ENCODE data around the gene PRUNE2. TPM values are rescaled to one million over a fixed set of nuclear protein-coding genes. Genes with fewer than 3 reads are reported as not detected.

The PRUNE2 gene
- total RNA-seq, 1 donor from 2014 or later, result 3.1 TPM

- Histone ChIP-seq H3K4me1 (peaks cover 23% of the 10 kb centered on the region), H3K36me3 (no peaks in the 10 kb centered on the region), H3K4me3 (no peak overlapping the region), H3K9me3 (replicated peaks) (no peaks in the 10 kb centered on the region), H3K27me3 (ENCODE audit: low read depth) (no peaks in the 10 kb centered on the region), H3K27ac (replicated peaks) (no peak overlapping the region)
- TF ChIP-seq CTCF (IDR thresholded peaks at IDR 0.05; ENCODE audit: borderline replicate concordance), result no peak
- no peak for DNase-seq
- intact Hi-C loops (cut with micrococcal nuclease), result no loop called here
Observed at GRCh38 chr9:76620996-76621395, 284.9 kb downstream of the PRUNE2 start.

- H3K27ac ChIP-seq (replicated peaks), result no peak overlapping the region
- TF ChIP-seq CTCF (IDR thresholded peaks at IDR 0.05; ENCODE audit: borderline replicate concordance), result no peak
Observed at GRCh38 chr9:76620581-76620980, 285.3 kb downstream of the PRUNE2 start.

GRCh38 chr9:76619640-76620039 lies 286.3 kb downstream of the PRUNE2 start:
- H3K27me3 ChIP-seq (ENCODE audit: low read depth), result no peaks in the 10 kb centered on the region
- DNase-seq, result no peak
- no peaks in the 10 kb centered on the region for H3K36me3 ChIP-seq
- intact Hi-C loops (cut with micrococcal nuclease), result no loop called here
- peaks cover 23% of the 10 kb centered on the region for H3K4me1 ChIP-seq
- H3K9me3 ChIP-seq (replicated peaks), result no peaks in the 10 kb centered on the region
- H3K4me3 ChIP-seq, result no peak overlapping the region
- no peak for TF ChIP-seq CTCF (IDR thresholded peaks at IDR 0.05; ENCODE audit: borderline replicate concordance)
- H3K27ac ChIP-seq (replicated peaks), result no peak overlapping the region

More at GRCh38 chr9:76620581-76620980, 285.3 kb downstream of the PRUNE2 start:
- intact Hi-C loops (cut with micrococcal nuclease), result no loop called here
- H3K36me3 ChIP-seq, result no peaks in the 10 kb centered on the region
- DNase-seq, result no peak
- no peak overlapping the region for H3K4me3 ChIP-seq
- no peaks in the 10 kb centered on the region for H3K9me3 ChIP-seq (replicated peaks)
- peaks cover 23% of the 10 kb centered on the region for H3K4me1 ChIP-seq
- H3K27me3 ChIP-seq (ENCODE audit: low read depth), result no peaks in the 10 kb centered on the region

- Histone ChIP-seq H3K4me1 (peaks cover 23% of the 10 kb centered on the region), H3K27me3 (ENCODE audit: low read depth) (no peaks in the 10 kb centered on the region), H3K4me3 (no peak overlapping the region), H3K27ac (replicated peaks) (no peak overlapping the region), H3K9me3 (replicated peaks) (no peaks in the 10 kb centered on the region), H3K36me3 (no peaks in the 10 kb centered on the region)
- intact Hi-C loops (cut with micrococcal nuclease), result no loop called here
- TF ChIP-seq CTCF (IDR thresholded peaks at IDR 0.05; ENCODE audit: borderline replicate concordance), result no peak
- no peak for DNase-seq
Observed at GRCh38 chr9:76619197-76619596, 286.7 kb downstream of the PRUNE2 start.

GRCh38 chr9:76618762-76619161 lies 287.2 kb downstream of the PRUNE2 start:
- H3K4me3 ChIP-seq, result no peak overlapping the region
- H3K9me3 ChIP-seq (replicated peaks), result no peaks in the 10 kb centered on the region
- intact Hi-C loops (cut with micrococcal nuclease), result no loop called here
- DNase-seq, result no peak
- TF ChIP-seq CTCF (IDR thresholded peaks at IDR 0.05; ENCODE audit: borderline replicate concordance), result no peak
- H3K27me3 ChIP-seq (ENCODE audit: low read depth), result no peaks in the 10 kb centered on the region
- peaks cover 23% of the 10 kb centered on the region for H3K4me1 ChIP-seq
- no peaks in the 10 kb centered on the region for H3K36me3 ChIP-seq
- peak overlapping the region; percentile 42 for H3K27ac ChIP-seq (replicated peaks)
